HG03575 (cell line): ENCODE measurements around the gene MRPL40.
"Not testable (repeated sequence)": the region's sequence is repeated elsewhere in the genome, so short reads cannot be mapped to it uniquely, and the experiment has no call there.

Experiments
- ATAC-seq: cut with Tn5 transposase; IDR thresholded peaks from one replicate; pipeline ENCODE4 v1.9.1; 2021; ENCODE audit not compliant: unreplicated experiment, insufficient number of reproducible peaks, low FRiP score; ENCODE audit errors: extremely low read depth

The MRPL40 gene

DNA sequence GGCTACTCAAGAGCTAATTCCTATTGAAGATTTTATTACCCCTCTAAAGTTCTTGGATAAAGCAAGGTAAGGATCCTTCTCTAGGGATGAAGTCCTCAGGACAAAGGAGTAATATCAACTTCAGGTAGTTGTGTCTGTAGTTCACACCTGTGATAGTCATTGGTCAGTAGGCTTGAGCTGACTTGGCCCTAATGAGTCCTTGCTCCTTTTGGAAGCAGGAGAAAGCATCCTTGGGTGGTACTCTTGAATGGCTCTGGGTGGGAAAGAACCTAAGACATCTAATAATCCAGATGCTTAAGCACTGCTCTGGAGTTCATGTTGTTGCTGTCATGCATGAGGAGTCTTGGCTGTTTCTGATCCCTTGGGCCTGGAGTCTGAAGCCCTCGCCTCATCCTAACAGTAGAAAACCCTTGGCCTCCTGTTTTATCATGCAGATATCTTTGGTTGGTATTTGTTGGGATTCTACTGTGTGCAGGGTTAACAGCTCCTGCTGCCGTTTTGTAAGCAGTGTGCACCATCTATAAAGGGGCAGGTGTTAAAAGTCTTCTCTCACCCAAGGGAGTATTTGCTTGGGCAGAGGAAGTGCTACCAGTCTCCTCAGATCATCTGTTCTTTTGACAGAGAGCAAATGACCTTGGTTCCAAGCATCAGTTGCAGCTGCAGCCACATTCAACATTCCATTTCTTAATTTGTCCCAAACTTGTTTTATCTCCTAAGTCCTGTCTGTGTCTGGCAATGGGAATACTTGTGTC lies 2.7 kb downstream of the MRPL40 start:
- ATAC-seq: no peak

DNA sequence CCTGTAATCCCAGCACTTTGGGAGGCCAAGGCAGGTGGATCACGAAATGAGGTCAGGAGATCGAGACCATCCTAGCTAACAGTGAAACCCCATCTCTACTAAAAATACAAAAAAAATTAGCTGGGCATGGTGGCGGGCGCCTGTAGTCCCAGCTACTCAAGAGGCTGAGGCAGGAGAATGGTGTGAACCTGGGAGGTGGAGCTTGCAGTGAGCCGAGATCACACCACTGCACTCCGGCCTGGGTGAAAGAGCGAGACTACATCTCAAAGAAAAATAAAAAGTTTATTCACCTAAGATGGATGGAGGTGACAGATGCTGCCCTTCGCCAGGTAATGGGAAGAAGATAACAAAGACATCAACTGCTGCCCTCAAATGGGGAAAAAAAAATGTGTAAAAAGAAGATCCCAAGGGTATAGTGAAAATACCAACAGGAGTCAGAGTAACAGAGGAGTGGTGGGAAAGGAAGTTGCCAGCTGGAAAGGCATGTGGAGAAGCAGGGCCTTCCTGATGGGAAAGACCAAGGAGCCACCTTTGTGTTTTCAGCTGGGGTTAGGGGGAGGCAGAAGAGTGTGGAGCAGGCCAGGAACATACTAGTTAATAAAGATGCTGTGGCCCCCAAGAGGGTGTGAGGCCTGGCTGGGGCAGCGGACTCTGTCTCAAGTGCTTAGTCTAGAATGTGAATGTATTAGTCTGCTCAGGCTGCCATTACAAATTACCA lies 4.3 kb downstream of the MRPL40 start:
- ATAC-seq: not testable (repeated sequence)

DNA sequence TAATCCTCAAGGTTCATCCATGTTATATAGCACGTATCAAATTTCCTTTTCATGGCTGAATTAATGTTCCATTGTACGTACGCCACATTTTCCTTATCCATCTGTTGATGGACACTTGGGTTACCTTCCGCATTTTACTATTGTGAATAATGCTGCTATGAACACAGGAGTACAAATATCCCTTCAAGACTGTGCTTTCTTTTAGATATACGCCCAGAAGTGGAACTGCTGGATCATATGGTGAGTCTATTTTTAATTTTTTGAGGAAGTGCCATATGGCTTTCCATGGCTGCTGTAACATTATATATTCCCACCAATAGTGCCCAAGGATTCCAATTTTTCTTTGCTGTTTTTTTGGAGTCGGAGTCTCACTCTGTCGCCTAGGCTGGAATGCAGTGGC lies 6.0 kb downstream of the MRPL40 start:
- ATAC-seq: no peak

DNA sequence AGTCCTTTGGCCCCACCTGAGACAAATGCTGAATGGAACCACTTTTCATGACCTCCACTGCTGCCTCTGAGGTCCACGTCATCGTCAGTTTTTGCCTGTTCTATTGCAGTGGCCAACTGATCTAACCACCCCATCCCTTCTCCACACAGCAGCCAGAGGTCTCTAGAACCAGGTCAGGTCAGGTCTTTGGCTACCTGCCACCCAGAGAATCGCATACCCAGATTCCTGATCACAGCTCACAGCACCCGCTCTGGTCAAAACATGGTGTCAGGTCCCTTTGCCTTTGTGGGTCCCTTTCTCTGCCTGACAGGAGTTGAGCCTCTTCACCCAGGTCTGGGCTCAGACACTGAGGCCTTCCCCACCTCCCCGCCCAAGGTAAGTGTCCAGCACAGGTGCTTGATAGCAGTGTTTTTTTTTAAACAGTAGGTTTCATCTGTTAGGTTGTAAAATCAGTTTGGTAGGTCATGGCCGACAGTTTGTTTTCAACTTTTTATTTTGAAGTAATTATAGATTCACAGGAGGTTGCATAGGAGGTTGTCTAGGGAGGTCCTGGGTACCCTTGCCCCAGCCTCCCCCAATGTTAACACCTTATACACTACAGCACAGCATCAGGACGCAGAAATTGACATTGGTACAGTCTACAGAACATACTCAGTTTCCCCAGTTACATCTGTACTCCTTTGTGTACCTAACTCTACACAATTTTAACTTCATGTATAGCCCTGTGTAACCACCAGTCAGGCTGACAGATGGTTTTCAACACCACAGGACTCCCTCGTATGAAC lies 8.3 kb downstream of the MRPL40 start:
- no peak for ATAC-seq

DNA sequence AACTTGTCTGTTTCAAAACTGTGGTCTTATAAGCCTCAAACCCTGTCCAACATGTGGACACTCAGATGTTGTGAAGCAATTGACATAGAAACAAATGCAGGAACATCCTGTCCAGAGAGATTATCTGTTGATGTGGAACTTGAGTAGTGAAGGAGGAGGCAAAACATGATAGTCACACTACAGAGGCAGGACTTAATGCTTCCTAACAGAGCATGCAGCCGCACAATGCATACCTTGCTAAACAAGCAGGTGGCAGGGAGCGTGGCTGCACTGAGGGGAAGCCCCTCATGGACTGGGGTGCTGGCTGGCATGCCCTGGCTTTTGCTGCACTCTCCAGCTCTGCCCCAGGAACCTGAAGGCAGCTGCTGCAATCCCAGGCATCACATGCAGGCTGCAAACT lies 9.8 kb downstream of the MRPL40 start:
- ATAC-seq: no peak

DNA sequence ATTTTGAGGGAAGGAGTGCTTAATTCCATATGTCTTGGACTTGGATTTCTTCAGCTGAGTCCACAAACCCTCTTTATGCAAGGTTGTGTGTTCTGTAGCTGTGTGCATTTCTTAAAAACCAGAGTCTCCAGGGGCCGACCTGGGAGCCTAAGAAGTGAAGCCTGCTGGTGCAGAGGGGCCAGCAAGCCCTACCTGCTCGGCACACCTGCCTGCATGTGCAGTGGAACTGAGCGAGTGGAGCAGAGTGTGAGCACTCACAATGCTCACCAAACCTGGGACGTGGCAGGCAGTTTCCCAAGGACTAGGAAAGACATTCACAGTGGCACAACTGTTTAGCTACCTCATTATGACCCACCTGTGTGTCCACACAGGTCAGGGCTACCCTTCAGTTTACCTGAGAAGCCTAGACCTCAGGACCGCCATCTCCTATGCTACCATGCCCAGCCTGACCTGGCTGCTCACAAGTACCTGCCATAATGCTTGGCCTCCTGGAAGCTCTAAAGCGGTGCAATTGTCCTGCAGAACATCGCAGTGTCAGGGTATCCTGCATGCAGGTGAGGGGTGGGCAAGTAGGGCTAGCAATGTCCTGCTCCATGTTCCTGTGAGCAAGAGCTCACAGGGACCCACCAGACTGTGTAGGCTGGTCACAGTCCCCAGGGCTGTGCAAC lies 11.3 kb downstream of the MRPL40 start:
- ATAC-seq: no peak

DNA sequence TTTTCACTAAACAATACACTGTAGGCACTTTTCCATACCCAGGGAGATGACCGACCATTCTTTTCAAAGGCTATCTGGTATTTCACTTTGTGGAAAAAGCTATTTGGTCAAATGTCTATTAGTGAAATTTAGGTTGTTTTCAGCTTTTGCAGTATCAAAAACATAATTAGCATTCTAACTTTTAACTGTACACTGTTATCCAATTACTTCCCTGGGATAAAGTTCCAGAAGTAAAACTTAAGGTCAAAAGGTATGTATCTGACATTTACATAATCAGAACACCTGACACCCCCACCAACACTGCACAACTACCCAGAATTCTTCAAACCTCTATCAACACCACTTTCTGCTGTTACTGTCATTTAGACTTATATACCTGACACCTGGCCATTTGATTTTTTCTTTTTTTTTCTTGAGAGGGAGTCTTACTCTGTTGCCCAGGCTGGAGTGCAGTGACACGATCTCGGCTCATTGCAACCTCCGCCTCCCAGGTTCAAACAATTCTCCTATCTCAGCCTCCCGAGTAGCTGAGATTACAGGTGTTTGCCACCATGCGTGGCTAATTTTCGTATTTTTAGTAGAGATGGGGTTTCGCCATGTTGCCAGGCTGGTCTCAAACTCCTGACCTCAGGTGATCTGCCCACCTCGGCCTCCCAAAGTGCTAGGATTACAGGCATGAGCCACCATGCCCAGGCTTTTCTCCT lies 13.1 kb downstream of the MRPL40 start:
- ATAC-seq: not testable (repeated sequence)

DNA sequence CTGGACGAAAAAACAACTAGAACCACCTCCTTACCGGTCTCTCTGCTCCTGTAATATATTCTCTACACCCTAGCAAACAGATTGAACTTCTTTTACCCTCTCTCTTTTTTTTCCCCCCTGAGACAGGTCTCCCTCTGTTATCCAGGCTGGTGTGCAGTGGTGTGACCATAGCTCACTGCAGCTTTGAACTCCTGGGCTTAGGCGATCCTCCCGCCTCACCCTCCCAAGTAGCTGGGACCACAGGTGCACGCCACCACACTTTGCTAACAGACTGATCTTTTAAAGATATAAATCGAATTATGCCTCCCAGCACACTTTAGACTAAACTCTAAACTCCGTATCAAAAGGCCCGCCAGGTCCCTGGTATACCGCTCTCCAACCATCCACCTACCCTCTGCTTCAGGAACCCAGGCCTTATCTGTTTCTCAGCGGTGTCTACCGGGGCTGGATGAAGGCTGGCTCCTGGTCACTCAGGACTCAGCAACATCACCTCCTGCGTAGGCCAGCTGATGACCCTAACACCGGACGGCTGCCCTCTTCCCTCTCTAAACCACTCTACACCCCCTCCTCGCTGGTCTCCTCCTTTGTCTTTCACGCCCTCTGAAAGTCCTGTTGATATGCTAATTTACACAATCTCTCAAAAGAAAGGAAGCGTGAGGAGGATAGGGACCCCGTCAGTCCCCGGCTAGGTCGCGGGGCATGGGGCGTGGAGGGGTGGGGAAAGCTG lies 14.4 kb downstream of the MRPL40 start:
- ATAC-seq: no peak

DNA sequence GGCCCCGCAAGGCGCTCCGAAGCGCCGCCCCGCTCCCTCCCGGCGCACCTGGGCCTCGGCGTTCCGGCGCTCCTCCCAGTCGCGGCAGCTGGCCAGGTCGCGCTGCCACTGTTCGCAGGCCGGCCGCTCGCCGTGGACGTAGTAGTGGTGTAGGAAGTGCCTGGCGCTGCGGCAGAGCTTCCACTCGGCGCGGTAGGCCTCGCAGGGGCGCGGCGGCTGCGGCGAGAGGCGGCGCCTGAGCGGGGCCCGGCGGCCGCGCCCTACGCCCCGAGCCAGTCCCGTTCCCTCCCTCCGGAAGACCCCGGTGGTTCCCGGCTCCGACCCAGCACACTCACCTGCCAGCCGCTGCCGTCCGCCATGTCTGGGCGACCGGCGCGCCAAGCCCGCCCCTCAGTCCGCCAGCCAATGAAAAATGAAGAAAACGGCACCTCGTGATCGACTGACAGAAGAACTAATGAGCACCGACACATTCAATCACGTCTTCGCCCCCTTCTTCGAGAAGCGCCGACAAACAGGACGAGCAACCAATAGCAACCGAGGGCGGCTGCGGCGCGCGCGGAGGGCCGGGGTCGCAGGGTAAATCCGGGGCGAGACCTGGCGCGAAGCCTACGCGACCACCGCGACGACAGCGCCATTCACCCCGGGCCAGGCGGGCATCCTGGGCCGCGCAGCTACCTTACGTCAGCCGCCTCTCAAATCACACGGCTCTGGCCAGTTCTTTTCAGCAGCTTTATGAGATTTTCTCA lies 15.2 kb downstream of the MRPL40 start, which contains the start of gene C22orf39:
C22orf39 (minus strand) TSS at position 382 of the 746 bp plus-strand sequence; CDS start at position 359, 23 bp downstream.
- no peak for ATAC-seq

DNA sequence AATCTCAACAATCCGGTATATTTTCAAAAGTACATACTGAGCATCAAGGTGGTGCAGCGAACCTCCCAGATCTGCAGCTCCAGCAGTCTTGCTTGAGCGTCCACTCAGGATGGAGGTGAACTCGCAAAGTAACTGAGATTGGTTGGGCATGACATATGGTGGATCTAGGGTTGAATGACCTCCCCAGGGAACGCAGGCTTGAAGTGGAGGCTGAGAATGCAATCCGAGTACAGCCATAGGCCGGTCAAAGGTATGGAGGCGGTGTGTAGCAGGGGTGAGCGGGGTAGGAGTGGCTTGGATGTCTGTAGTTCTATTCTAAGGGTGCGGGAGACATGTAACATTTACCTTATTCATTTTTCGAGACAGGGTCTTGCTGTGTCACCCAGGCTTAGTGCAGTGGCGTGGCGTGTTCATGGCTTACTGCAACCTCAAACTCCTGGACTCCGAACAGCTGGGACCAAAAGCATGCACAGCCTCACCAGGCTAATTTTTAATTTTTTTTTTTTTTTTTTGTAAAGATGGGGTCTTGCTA lies 15.8 kb downstream of the MRPL40 start:
- ATAC-seq: no peak

DNA sequence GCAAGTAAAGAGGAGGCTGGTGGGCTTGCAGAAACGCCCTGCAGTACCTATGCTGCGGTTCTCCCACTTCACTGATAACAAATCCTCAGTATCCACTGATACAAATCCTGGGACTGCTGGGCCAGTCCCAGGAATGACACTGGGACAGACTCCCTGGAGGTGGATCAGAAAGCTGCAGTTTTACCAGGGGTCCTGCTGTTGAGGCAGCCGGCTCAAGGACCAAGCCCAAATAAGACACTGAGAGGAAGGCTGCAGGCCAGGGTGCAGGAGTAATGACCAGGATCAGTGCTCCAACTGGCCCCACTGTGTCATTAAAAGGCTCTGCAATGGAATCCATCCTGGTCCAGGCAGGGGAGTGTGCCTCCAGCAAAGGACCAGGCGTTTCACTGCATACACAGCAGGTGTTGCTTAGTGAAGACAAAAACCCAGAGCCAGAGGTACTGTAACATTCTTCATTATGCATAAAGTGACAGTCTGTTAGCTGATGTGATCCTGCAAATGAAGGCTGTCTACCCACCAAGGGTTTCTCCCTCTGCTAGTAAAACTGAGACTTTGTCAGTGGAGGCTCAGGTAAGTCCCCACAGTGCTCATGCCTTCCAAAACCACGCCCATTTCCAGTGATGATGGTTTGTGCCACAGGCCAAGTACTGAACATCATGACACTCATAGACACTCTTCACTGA lies 16.5 kb downstream of the MRPL40 start:
- no peak for ATAC-seq

DNA sequence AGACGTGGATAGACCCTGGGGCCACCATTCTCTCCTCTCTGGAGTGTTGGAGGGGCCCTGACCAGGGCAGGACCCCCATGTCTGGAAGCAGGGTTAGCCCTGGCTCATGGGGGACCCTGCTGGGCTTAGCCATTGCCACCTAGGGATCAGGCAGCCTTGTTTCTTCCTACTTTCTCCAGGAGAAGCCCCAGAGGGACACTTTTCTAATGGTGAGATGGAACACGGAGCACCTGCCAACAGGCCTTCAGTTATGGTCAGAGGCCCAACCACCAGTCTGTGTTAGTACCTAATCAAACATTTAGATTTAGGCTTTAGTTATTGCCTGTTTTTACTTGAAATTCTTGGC lies 17.1 kb downstream of the MRPL40 start:
- ATAC-seq: no peak

DNA sequence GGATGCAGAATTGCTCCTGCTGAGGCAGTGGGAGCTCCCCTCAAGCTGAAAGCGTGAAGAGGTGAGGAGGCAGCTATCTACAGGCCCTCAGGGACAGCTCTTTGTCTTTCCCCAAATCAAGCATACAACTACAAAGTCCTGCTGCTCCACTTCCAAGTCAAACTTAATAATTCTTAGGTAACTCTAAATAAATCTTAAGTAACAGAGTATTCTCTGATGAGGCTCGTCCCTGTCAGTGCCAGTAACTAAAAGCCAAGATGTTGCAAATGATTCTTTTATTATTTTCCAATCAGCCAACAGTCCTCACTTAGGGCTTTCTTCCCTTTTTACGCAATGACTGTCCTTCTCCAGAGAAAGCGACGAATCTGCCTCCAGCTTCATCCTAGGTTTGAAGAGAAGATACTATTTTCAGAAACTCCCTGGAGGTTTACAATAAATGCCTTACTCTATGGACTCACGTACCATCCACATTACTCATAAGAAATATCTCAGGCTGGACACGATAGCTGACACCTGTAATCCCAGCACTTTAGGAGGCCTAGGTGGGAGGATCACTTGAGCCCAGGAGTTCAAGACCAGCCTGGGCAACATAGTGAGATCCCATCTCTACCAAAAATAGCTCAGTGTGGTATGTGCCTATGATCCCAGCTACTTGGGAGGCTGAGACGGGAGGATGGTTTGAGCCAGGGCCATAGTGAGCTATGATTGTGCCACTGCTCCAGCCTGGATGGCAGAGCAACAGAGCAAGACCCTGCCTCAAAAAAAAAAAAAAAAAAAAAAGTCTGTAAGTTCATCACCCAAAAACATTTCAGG lies 18.2 kb downstream of the MRPL40 start:
- no peak for ATAC-seq

DNA sequence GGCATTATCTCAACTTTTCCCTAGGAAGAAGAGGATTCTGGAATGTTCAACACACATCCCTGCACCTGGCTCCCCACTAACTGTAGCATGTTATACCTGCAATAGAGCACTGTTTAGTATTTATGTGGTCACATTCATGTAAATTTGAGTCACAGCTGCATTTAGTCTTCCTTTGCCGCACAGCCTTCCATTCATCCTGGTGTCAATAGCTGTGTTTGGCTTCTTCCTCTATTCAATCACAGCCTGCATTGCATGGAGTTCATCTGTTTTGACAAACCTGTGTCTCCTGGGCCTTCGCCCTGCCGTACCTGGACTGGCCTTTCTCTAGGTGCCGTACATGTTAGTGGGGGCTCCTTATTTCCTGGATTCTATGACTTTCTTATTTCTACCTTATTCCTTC lies 19.2 kb downstream of the MRPL40 start:
- no peak for ATAC-seq

DNA sequence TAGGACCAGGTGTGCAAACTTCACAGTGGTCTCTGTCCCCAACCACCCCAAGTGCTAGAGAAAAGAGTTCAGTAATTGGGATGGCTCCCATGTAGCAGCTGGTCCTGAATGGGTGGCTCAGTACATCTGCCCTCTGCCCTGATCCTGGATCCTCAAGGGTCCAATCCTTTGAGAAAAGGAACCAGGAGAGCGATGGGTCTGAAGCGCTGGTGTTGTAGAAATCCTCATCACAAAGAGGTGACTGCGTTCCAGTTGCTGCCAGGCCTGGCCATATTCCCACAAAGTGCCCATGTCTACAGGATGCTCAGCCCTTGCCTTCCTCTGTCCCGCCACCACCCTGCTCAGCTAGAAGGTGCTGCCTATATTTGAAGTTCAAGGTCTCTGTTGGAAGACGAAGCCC lies 21.4 kb downstream of the MRPL40 start:
- no peak for ATAC-seq

DNA sequence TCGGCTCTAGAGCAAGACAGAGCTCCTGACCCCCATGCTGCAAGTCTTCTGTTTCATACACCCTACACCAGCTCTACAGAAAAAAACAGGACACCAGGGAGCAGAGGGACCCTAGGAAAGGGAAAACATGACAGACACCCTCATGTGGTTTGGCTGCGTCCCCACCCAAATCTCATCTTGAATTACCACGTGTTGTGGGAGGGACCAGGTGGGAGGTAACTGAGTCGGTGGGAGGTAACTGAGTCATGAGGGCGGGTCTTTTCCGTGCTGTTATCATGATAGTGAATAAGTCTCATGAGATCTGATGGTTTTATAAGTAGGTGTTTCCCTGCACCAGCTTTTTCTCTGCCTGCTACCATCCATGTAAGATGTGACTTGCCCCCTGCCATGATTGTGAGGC lies 21.8 kb downstream of the MRPL40 start:
- ATAC-seq: no peak
